ENCODE results near the gene EIF3K. TPM values are rescaled to one million over a fixed set of nuclear protein-coding genes. Genes with fewer than 3 reads are reported as not detected.
A peak's percentile ranks its signal among the peaks of the same experiment; 100 is the strongest.

EIF3K gene
- total and polyA plus RNA-seq, 2 of the 8 experiments (the other 6 are each of a cell fraction or from before 2014, with no cell fraction given) = 329 to 937 TPM

DNA sequence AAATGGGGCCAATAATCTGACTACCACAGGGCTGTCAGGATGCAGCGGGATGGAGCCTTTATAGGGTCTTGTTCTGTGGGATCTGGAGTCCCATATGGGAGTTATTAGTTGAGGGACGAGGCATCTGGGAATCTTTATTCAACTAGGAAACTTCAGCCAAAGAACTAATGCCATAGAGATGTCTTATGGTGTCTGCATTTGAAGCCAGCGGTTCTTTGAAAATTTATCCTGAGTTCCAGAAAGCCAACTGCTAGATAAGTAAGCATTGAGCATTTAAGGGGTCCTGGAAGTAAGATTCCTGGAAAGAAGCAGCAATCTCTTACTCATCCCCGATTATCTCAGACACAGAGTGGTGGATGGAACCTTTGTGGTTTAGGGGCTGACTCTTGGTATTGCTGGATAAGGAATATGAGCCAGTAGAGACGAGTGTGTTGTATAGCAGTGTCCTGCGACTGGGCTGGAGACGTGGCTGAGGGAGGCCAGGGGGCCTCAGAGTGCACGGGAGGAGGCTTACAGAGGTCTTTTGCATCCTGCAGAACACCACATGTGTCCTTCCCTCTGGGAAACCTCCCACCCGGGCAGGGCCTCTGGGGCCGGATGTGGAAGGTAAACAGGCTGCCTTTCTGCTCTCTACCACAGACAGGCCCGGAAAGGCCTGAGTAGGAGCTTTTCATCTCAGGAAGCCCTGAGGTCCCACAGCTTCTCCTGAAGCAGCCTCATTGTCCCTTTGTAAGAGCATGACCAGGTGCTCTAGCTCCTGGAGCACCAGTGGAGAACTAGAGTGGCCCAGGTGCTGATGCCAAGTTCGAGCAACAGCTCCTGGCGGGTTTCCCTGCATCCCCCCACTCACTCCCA is 57.3 kb downstream of the EIF3K start:
- Histone ChIP-seq H2BK15ac (ENCODE audit: low read length) (no peak overlapping the region), H3K23me2 (ENCODE audit: low read depth, low read length) (no peaks in the 10 kb centered on the region), H3K36me3 (ENCODE audit: control insufficient read depth in 2 of 4, insufficient read depth in 4 of 4, low read length in 3 of 4) (no peaks in the 10 kb centered on the region), H3K9ac (replicated peaks in 1 of 4; ENCODE audit: extremely low read depth in 1 of 4, low read depth in 3 of 4, low read length in 3 of 4) (no peak overlapping the region), H2BK12ac (ENCODE audit: low read depth, low read length) (no peak overlapping the region), H3K9me3 (ENCODE audit: insufficient read depth in 2 of 2, low read depth in 1 of 2, low read length in 1 of 2) (no peaks in the 10 kb centered on the region), H4K91ac (replicated peaks; ENCODE audit: insufficient read length, low read length) (no peak overlapping the region), H3K56ac (replicated peaks; ENCODE audit: insufficient read length, low read depth, low read length) (no peak overlapping the region), H4K8ac (ENCODE audit: extremely low read depth, insufficient read depth, low read length) (no peak overlapping the region; the same call in 1 of the 2 replicates), H2BK5ac (ENCODE audit: low read depth, low read length) (peak overlapping the region; percentile 61; the same call in 1 of the 2 replicates), H3K27me3 (replicated peaks in 1 of 4; ENCODE audit: control insufficient read depth in 3 of 4, extremely low read depth in 1 of 4, insufficient read depth in 3 of 4, low read length in 3 of 4) (no peaks in the 10 kb centered on the region), H3K18ac (ENCODE audit: extremely low read depth, low read length) (no peak overlapping the region), H3K23ac (ENCODE audit: insufficient read length) (no peak overlapping the region), H3K4me2 (ENCODE audit: insufficient read depth in 1 of 2, low read depth in 2 of 2, low read length in 2 of 2) (no peak overlapping the region), H3K27ac (ENCODE audit: low read depth, low read length) (0 out of 2 replicates have a peak overlapping the region, but pooled peaks have one; percentile 5), H3K4me3 (ENCODE audit: extremely low read depth in 1 of 4, insufficient read depth in 2 of 4, low read depth in 3 of 4, low read length in 4 of 4) (no peak overlapping the region), H2BK20ac (ENCODE audit: low read length) (no peak overlapping the region), H2AK5ac (ENCODE audit: low read depth, low read length) (no peak overlapping the region), H2BK120ac (replicated peaks; ENCODE audit: low read depth, low read length) (no peak overlapping the region), H4K5ac (ENCODE audit: insufficient read length, low read depth, low read length) (no peak overlapping the region), H2AFZ (ENCODE audit: low read length) (no peak overlapping the region), H4K20me1 (replicated peaks in 1 of 2; ENCODE audit: control insufficient read depth in 1 of 2, insufficient read depth in 2 of 2, low read length in 2 of 2) (peaks cover 6 to 25% of the 10 kb centered on the region in 2 experiments), H3K4ac (replicated peaks; ENCODE audit: insufficient read length, low read depth, low read length) (peak overlapping the region; percentile 5), H3K79me2 (ENCODE audit: control insufficient read depth in 1 of 2, insufficient read depth in 2 of 2, low read length in 2 of 2) (peaks cover 26 to 89% of the 10 kb centered on the region in 2 experiments), H3K4me1 (replicated peaks in 1 of 4; ENCODE audit: control insufficient read depth in 3 of 4, insufficient read depth in 4 of 4, low read length in 3 of 4) (peaks cover 3 to 12% (median 6%) of the 10 kb centered on the region in 4 experiments), H3K14ac (ENCODE audit: insufficient read length) (no peak overlapping the region), H3K79me1 (ENCODE audit: low read depth, low read length) (peaks cover 25% of the 10 kb centered on the region)
- ChIA-PET CTCF (ENCODE audit: partially characterized antibody) (interaction anchor here (1.0 to 3.3 kb wide), 8 partner anchors 10 to 65 kb away, joined by 3 to 10 read pairs (median 5); no protein-coding TSS in a partner anchor), POLR2A (ENCODE audit: partially characterized antibody) (interaction anchor here (1.0 to 23.4 kb wide), 3 partner anchors 14 to 39 kb away, joined by 4 to 495 read pairs (median 4); partner anchors contain the start of gene ACTN4)
- WGBS, 2 experiments (ENCODE audit: extremely low coverage in 1 of 2, insufficient coverage in 1 of 2, insufficient read length in 1 of 2, insufficient replicate concordance in 2 of 2, low coverage in 1 of 2, low lambda C conversion rate in 2 of 2, missing lambda C conversion rate in 1 of 2) = 87% methylated on average over 13 of the region's 13 CpGs; no CpG with 5 or more reads in 1 of the 2 experiments
- no peak for DNase-seq (ENCODE audit: low read depth in 1 of 2, low spot score in 2 of 2)
- no peak for FAIRE-seq
- TF ChIP-seq POLR2AphosphoS5 (IDR thresholded peaks at IDR 0.05; ENCODE audit: low read depth, low read length) = 0 out of 2 replicates have a peak, but pooled peaks have one; percentile 16
- no peak for TF ChIP-seq RNF2 (IDR thresholded peaks at IDR 0.05; ENCODE audit: borderline replicate concordance, low read depth, low read length, missing control alignments, poor library complexity, severe bottlenecking)

Data from H1 (cell line).